T-helper 1 cell treated with Interleukin-12 subunit alpha and Interleukin-12 subunit beta and Interleukin-4 antibody, amounts not matched to agents 30 ng/mL and 1 ng/mL, for 36 hours (primary cell): ENCODE measurements around the gene TUBA1C. TPM values are rescaled to one million over a fixed set of nuclear protein-coding genes. Genes with fewer than 3 reads are reported as not detected.
"Not testable (repeated sequence)": the region's sequence is repeated elsewhere in the genome, so short reads cannot be mapped to it uniquely, and the experiment has no call there.

ENCODE experiments used
- intact Hi-C: fragments of 100-400 bp; cut with micrococcal nuclease; formaldehyde crosslinking; loops from one replicate; pipeline ENCODE4 v1.15.1; 2024
- total RNA-seq: library from RNA; stranded (reverse); gene quantifications from 2 replicates; pipeline ENCODE4 v1.2.3, GENCODE V29; 2022

TUBA1C gene
- total RNA-seq, 1 donor from 2014 or later: 205 TPM

DNA sequence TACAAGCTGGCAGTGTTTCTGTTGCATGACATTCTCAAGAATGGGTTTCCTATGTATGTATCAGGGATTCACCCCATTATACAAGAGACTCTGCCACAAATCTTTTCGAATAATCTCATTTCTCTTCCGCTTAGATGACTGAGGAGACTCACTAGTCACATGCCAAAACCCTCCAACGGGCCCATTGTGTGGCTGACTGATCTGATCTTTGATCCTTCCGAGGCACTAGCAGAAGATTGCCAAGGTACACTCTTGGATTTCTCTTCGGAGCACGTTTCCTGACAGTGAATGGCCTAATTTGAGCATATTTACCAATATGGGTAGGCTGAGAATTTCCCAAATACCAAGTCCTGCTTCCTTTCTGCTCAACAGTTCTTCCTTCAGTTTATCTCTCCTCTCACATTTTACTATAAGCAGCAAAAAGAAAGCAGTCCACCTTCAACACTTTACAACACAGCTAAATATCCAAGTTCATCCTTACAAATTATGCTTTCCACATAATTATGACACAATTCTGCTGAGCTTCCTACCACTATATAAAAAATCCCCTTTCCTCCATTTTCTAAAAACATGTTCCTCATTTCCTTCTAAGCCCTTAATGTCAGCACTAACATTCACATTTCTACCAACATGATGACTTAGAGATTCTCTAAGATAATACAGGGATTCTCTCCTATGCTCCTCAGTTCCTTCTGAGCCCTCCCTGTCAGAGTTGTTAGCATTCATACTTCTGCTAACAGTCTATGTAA is 41.1 kb downstream of the TUBA1C start:
- intact Hi-C loops: no loop called here

DNA sequence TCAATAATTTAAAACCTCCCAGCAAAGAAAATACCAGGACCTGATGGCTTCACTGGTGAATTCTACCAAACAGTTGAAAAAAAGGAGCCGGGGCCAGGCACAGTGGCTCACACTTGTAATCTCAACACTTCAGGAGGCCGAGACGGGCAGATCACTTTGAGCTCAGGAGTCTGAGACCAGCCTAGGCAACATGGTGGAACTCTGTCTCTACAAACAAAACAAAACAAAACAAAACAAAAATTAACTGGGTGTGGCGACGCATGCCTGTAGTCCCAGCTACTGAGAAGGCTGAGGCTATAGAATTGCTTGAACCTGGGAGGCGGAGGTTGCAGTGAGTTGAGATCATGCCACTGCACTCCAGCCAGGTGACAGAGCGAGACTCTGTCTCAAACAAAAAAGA is 44.5 kb downstream of the TUBA1C start:
- intact Hi-C loops: no loop called here

DNA sequence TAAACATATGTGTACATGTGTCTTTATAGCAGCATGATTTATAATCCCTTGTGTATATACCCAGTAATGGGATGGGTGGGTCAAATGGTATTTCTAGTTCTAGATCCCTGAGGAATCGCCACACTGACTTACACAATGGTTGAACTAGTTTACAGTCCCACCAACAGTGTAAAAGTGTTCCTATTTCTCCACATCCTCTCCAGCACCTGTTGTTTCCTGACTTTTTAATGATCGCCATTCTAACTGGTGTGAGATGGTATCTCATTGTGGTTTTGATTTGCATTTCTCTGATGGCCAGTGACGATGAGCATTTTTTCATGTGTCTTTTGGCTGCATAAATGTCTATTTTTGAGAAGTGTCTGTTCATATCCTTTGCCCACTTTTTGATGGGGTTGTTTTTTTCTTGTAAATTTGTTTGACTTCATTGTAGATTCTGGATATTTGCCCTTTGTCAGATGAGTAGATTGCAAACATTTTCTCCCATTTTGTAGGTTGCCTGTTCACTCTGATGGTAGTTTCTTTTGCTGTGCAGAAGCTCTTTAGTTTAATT is 45.6 kb downstream of the TUBA1C start:
- intact Hi-C loops: not testable (repeated sequence)

DNA sequence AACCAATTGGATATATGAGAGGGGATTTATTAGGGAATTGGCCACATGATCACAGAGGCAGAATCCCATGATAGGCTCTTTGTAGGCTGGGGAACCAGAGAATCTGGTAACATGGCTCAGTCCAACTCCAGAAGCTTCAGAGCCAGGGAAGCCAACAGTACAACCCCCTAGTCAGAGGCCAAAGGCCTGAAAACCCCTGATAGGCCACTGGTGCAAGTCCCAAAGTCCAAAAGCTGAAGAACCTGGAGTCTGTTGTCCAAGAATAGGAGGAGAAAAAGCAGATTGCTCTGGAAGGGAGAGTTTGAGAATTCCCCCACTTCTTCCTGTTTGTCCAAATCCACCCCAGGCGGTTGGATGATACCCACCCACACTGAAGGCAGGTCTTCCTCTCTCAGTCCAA is 49.9 kb downstream of the TUBA1C start:
- intact Hi-C loops: no loop called here

DNA sequence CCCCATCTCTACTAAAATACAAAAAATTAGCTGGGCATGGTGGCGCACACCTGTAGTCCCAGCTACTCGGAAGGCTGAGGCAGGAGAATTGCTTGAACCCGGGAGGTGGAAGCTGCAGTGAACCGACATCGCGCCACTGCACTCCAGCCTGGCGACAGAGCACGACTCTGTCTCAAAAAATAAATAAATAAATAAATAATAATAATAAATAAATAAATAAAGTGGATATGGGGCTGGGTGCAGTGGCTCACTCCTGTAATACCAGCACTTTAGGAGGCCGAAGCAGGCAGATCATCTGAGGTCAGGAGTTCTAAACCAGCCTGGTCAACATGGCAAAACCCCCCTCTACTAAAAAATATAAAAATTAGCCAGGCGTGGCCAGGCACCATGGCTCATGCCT is 52.2 kb downstream of the TUBA1C start:
- intact Hi-C loops: not testable (repeated sequence)

DNA sequence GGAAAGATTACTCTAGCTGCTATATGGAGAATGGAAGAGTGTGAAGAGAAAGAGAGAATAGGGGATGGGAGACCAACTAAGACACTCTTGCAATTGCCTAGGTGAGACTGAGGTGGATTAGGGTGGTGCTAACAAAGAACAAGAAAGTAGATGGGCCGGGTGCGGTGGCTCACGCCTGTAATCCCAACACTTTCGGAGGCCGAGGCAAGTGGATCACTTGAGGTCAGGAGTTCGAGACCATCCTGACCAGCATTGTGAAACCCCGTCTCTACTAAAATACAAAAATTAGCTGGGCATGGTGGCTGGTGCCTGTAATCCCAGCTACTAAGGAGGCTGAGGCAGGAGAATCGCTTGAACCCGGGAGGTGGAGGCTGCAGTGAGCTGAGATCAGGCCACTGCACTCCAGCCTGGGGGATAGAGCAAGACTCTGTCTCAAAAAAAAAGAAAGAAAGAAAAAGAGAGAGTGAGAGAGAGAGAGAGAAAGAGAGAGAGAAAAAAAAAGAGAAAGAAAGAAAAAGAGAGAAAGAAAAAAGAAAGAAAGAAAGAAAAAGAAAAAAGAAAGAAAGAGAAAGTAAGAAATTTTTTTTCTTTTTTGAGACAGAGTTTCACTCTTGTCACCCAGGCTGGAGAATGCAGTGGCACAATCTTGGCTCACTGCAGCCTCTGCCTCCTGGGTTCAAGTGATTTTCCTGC is 55.7 kb downstream of the TUBA1C start:
- intact Hi-C loops: not testable (repeated sequence)

DNA sequence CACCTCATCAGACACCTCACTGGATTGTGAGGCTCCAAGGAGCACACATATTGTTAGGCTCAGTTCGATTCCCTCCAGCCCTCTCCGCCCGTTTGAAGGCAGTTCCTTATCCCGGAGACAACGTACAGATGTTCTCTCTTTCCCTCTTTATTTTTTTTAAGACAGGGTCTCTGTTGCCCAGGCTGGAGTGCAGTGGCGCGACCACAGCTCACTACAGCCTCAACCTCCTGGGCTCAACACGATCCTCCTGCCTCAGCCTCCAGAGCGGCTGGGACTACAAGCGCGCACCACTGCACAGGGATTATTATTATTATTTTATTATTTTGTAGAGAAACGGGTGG is 57.5 kb downstream of the TUBA1C start:
- intact Hi-C loops: loop anchor here (1.0 to 2.0 kb wide), 5 partner anchors 15 to 702 kb away; partner anchors contain the start of genes C1QL4, RACGAP1, SPATS2 and TUBA1A

DNA sequence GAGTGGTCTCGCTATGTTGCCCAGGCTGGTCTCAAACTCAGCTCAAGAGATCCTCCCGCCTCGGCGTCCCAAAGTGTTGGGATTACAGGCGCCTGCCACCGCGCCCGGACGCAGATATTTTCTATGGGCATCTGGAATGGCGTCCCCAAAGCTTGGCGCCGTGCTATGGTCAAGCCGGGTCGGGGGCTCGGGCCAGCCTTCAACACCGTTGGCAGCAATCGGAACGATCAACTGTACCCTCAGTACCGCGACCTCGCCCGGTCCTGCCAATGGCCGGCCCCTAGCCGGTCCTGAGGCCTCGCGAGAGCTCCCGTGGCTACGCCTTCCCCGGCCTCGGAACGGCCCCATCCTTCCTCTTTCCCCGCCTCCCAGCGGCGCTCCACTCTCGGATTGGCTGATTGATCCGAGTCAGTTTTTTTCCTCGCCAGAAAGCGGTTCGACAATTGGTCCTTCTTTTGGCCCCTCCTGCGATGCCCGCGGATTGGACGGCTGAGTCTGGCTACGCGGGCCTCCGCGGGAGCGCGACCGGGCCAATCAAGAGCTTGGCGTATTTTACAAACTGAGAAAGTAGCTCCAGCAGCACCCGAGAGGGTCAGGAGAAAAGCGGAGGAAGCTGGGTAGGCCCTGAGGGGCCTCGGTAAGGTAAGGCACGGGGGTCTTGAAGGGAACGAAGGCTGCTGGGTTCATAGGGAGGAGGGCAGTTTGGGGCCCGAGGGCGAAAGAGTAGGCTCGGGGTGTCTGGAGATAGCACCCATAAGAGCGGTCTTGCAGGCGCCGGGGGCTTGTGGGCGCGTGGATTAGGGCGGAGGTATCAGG is 58.0 kb downstream of the TUBA1C start, which contains the start of gene TROAP:
TSS of gene TROAP (plus strand) at position 548 of the 816 bp plus-strand sequence. CDS start 354 bp downstream, outside the sequence.
- intact Hi-C loops: loop anchor here (1.0 to 2.0 kb wide), 11 partner anchors 14 to 702 kb away; partner anchors contain the start of genes C1QL4, RACGAP1, SPATS2 and TMBIM6

DNA sequence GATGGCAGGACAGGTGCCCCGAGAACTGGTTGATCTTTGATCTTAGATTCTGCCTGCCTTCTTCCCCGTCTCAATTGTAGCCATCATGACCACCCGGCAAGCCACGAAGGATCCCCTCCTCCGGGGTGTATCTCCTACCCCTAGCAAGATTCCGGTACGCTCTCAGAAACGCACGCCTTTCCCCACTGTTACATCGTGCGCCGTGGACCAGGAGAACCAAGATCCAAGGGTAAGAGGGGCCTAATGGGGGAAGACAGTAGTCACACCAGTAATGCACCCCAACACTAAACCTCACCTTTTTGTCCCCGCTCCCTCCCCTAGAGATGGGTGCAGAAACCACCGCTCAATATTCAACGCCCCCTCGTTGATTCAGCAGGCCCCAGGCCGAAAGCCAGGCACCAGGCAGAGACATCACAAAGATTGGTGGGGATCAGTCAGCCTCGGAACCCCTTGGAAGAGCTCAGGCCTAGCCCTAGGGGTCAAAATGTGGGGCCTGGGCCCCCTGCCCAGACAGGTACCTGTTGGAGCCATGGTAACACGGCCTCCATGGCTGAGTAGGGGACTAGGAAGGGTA is 58.7 kb downstream of the TUBA1C start:
- intact Hi-C loops: loop anchor here (1.0 to 2.0 kb wide), 9 partner anchors 19 to 701 kb away; partner anchors contain the start of genes RACGAP1, SPATS2, TMBIM6 and TUBA1C

Other genes starting within 250 kb of the TUBA1C start
- gene PRKAG1, start 246.3 kb upstream of the TUBA1C start, total RNA-seq: 73.7 and 74.8 TPM in 2 replicates
- 107 and 123 TPM in 2 replicates for gene KMT2D, start 204.3 kb upstream of the TUBA1C start, total RNA-seq
- 10.4 and 11.1 TPM in 2 replicates for gene RHEBL1, start 195.1 kb upstream of the TUBA1C start, total RNA-seq
- gene DHH, start 170.3 kb upstream of the TUBA1C start, total RNA-seq: 0.07 TPM in 1 of 2 replicates, not detected in the other
- gene LMBR1L, start 154.2 kb upstream of the TUBA1C start, total RNA-seq: 61.9 and 64.4 TPM in 2 replicates
- 1,474 and 1,482 TPM in 2 replicates for gene TUBA1B, start 133.7 kb upstream of the TUBA1C start, total RNA-seq
- 57.8 and 58.6 TPM in 2 replicates for gene TUBA1A, start 76.0 kb upstream of the TUBA1C start, total RNA-seq
- gene PRPH, start 30.1 kb downstream of the TUBA1C start, total RNA-seq: not detected in 2 replicates
- gene TROAP, start 58.2 kb downstream of the TUBA1C start, total RNA-seq: 62.2 and 67.1 TPM in 2 replicates
- gene C1QL4, start 72.1 kb downstream of the TUBA1C start, total RNA-seq: not detected in 2 replicates
- gene DNAJC22, start 81.8 kb downstream of the TUBA1C start, total RNA-seq: not detected in 2 replicates
- 11.4 and 15.7 TPM in 2 replicates for gene SPATS2, start 102.4 kb downstream of the TUBA1C start, total RNA-seq